WERI-Rb-1 (cell line): ENCODE results near the gene KRT20.

ENCODE experiments used
- DNase-seq: peaks from one replicate; pipeline ENCODE4 v3.0.0-alpha.2; 2020
- H3K27ac ChIP-seq: fragments of 250-450 bp; sonication (Bioruptor Pico); 2 replicates; pipeline ENCODE4 v1.5.1; 2020; ENCODE audit warnings: mild to moderate bottlenecking, moderate library complexity
- H3K27me3 ChIP-seq: fragments of 250-450 bp; sonication (Bioruptor Pico); 2 replicates; pipeline ENCODE4 v1.5.1; 2021; ENCODE audit warnings: mild to moderate bottlenecking, low read depth, moderate library complexity; ENCODE audit not compliant: insufficient read depth, severe bottlenecking
- H3K36me3 ChIP-seq: fragments of 250-450 bp; sonication (Bioruptor Pico); 2 replicates; pipeline ENCODE4 v1.5.1; 2020; ENCODE audit warnings: mild to moderate bottlenecking, moderate library complexity
- H3K4me3 ChIP-seq: 2 replicates; pipeline ENCODE4 v1.5.1; 2011; ENCODE audit warnings: low read depth, mild to moderate bottlenecking, control low read depth, low read length
- H3K9me3 ChIP-seq: fragments of 250-450 bp; sonication (Bioruptor Pico); 2 replicates; pipeline ENCODE4 v1.5.1; 2021; ENCODE audit warnings: mild to moderate bottlenecking, moderate library complexity; ENCODE audit not compliant: severe bottlenecking
- TF ChIP-seq, protein P1 (sequence below): IDR thresholded peaks from 2 replicates; pipeline ENCODE4 v1.5.1; 2011; ENCODE audit warnings: low read depth, mild to moderate bottlenecking, control low read depth, inconsistent platforms, low read length

The KRT20 gene

DNA sequence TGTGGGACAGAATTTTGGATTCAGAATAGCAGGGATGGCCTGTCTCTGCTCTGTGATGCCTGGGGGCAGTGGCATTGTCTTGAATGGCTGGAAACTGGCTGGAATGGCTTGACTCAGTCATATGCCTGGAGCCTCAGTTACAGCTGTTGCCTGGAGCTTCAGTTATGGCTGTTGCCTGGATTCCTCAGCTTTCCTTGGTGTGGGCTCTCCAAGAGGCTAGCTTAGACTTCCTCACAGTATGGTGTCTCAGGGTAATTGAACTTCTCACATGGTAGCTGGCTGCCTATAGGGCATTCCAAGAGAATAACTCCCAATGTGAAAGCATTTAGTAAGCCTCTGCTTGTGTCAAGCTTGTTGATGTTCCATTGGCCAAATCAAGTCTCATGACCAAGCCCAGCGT lies 31.3 kb upstream of the KRT20 start:
- Histone ChIP-seq H3K27ac (no peak overlapping the region), H3K4me3 (no peak overlapping the region), H3K27me3 (no peaks in the 10 kb centered on the region), H3K36me3 (no peaks in the 10 kb centered on the region), H3K9me3 (no peaks in the 10 kb centered on the region)
- DNase-seq: no peak
- TF ChIP-seq, protein P1, sequence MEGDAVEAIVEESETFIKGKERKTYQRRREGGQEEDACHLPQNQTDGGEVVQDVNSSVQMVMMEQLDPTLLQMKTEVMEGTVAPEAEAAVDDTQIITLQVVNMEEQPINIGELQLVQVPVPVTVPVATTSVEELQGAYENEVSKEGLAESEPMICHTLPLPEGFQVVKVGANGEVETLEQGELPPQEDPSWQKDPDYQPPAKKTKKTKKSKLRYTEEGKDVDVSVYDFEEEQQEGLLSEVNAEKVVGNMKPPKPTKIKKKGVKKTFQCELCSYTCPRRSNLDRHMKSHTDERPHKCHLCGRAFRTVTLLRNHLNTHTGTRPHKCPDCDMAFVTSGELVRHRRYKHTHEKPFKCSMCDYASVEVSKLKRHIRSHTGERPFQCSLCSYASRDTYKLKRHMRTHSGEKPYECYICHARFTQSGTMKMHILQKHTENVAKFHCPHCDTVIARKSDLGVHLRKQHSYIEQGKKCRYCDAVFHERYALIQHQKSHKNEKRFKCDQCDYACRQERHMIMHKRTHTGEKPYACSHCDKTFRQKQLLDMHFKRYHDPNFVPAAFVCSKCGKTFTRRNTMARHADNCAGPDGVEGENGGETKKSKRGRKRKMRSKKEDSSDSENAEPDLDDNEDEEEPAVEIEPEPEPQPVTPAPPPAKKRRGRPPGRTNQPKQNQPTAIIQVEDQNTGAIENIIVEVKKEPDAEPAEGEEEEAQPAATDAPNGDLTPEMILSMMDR: no peak

- no peaks in the 10 kb centered on the region for H3K36me3 ChIP-seq
- no peaks in the 10 kb centered on the region for H3K27me3 ChIP-seq
- H3K4me3 ChIP-seq: no peak overlapping the region
- no peaks in the 10 kb centered on the region for H3K9me3 ChIP-seq
- no peak overlapping the region for H3K27ac ChIP-seq
- DNase-seq: no peak
- TF ChIP-seq, protein P1: no peak
These were observed 30.7 kb upstream of the KRT20 start for GRCh38 chr17:40915721-40916256.

- no peak overlapping the region for H3K4me3 ChIP-seq
- no peak for DNase-seq
- TF ChIP-seq, protein P1: no peak
- H3K36me3 ChIP-seq: no peaks in the 10 kb centered on the region
- H3K27ac ChIP-seq: no peak overlapping the region
- no peaks in the 10 kb centered on the region for H3K9me3 ChIP-seq
- no peaks in the 10 kb centered on the region for H3K27me3 ChIP-seq
These were observed 30.2 kb upstream of the KRT20 start for GRCh38 chr17:40915199-40915661.

DNA sequence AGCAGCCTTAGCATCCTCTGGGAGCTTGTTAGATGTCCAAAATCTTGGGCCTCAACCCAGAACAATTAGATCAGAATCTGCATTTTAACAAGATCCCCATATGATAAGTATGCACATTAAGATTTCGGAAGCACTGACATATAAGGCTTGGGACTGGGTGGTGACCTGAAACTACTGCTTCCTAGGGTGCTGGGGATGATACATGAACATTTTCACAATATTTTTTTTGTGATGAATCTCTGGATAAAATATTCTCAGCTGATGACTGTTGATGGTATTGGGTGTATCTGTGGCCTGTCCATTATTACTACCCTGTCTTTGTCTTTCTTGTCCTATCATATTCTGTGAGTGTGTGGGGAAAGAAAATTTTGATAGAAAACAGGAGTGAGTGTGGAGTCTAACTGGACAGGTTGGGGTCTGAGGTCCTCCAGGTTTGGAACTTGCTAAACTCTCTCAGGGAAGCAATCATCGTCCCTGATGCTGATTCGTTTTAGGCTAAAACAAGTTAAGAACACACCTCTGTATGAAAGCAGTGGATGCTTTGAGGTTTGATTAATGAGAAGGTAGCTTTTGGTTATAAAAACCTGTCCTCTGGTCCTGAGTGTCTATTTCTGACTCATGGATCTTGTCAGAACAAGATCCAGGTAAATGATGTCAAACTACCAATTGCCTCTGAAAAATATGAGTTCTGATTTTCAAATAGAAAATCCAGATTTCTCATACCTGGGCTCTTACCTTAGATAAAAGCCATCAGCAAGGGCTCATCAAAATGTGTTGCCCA lies 29.2 kb upstream of the KRT20 start:
- H3K9me3 ChIP-seq: no peaks in the 10 kb centered on the region
- no peak overlapping the region for H3K27ac ChIP-seq
- H3K4me3 ChIP-seq: no peak overlapping the region
- no peaks in the 10 kb centered on the region for H3K27me3 ChIP-seq
- no peak for DNase-seq
- no peaks in the 10 kb centered on the region for H3K36me3 ChIP-seq
- TF ChIP-seq, protein P1: no peak

DNA sequence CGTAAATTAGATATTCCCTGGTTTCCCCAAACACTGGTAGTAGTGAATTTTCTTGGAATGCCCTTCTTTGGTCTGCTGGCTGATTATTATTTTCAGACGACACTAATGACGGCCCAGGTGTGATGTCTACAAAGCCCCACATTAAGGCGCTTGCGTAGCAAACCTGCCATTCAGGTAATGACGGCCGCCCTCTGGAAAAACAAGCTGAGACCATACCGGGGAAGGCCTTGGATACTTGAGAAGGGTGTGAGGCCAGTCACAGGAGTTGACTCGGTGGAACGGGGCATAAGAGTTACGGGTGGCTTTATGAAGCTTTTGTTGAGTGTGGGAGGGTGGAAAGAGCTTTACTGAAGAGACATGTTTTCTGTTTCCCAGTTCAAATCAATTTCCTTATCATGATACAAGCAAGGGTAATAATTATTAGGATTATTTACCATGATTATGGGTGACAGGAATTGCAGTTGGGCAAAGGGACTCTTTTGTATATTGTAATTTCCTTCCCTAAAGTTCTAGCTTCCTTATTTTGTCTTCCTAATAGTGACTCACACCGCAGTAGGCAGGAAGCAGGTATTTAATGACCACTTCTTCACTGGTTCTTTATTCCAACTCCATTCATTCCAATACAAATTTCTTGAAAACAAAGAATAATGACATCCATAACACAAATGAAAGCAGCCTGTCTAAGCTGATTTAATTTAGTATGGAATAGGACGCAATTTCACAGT lies 27.6 kb upstream of the KRT20 start:
- Histone ChIP-seq H3K27me3 (peaks cover 13% of the 10 kb centered on the region), H3K4me3 (no peak overlapping the region), H3K9me3 (no peaks in the 10 kb centered on the region), H3K36me3 (no peaks in the 10 kb centered on the region), H3K27ac (no peak overlapping the region)
- TF ChIP-seq, protein P1: no peak
- no peak for DNase-seq
